ENCODE measurements around the gene LRRC73. TPM values are rescaled to one million over a fixed set of nuclear protein-coding genes. Genes with fewer than 3 reads are reported as not detected.
"Not testable (repeated sequence)": the region's sequence is repeated elsewhere in the genome, so short reads cannot be mapped to it uniquely, and the experiment has no call there.

The LRRC73 gene
- polyA plus RNA-seq, 2 donors: 0.14 to 0.24 TPM

- peaks cover 0 to 2% of the 10 kb centered on the region in 2 donors for H3K4me1 ChIP-seq (ENCODE audit: control insufficient read depth in 2 of 2, insufficient read depth in 2 of 2, low read length in 1 of 2)
- no peaks in the 10 kb centered on the region for H3K27me3 ChIP-seq (ENCODE audit: control insufficient read depth in 1 of 2, insufficient read depth in 2 of 2, low read length in 2 of 2)
- H3K27ac ChIP-seq (ENCODE audit: low read depth in 2 of 2, low read length in 1 of 2): no peak overlapping the region
- H3K9me3 ChIP-seq (ENCODE audit: control insufficient read depth in 2 of 2, insufficient read depth in 1 of 2, low read depth in 1 of 2, low read length in 1 of 2): no peaks in the 10 kb centered on the region
- WGBS, 2 donors: 85 to 90% methylated on average over 7 of the region's 7 CpGs
- H3K4me3 ChIP-seq (ENCODE audit: low read depth in 1 of 2, low read length in 2 of 2): no peak overlapping the region
- H3K36me3 ChIP-seq (ENCODE audit: control insufficient read depth in 2 of 2, insufficient read depth in 2 of 2, low read length in 1 of 2): no peaks in the 10 kb centered on the region
These were observed 40.2 kb downstream of the LRRC73 start for GRCh38 chr6:43469947-43470346.

- Histone ChIP-seq H3K27me3 (ENCODE audit: control insufficient read depth in 1 of 2, insufficient read depth in 2 of 2, low read length in 2 of 2) (no peaks in the 10 kb centered on the region), H3K27ac (ENCODE audit: low read depth in 2 of 2, low read length in 1 of 2) (no peak overlapping the region)
These were observed 41.1 kb downstream of the LRRC73 start for GRCh38 chr6:43468748-43469681.

DNA sequence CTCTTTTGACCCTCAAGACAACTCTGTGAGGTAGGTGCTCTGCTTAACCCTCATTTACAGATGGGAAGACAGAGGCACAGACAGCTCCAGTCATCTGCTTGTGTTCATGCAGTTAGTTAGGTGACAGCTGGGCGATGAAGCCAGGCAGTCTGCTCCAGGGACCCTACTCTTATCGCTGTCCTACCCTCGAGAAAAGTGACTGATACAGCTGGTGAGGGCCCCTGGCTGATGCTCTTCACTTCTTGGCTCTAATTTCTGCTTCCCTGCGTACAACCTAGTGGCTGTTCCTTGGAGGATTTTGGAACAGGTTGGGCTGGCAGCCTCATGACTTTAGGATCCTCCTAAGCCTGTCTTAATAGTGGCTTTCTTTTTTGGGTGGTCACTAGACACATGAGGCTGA is 41.9 kb downstream of the LRRC73 start:
- Histone ChIP-seq H3K4me1 (ENCODE audit: control insufficient read depth in 2 of 2, insufficient read depth in 2 of 2, low read length in 1 of 2) (peaks cover 0 to 2% of the 10 kb centered on the region in 2 donors), H3K4me3 (ENCODE audit: low read depth in 1 of 2, low read length in 2 of 2) (no peak overlapping the region), H3K36me3 (ENCODE audit: control insufficient read depth in 2 of 2, insufficient read depth in 2 of 2, low read length in 1 of 2) (no peaks in the 10 kb centered on the region), H3K27me3 (ENCODE audit: control insufficient read depth in 1 of 2, insufficient read depth in 2 of 2, low read length in 2 of 2) (no peaks in the 10 kb centered on the region), H3K27ac (ENCODE audit: low read depth in 2 of 2, low read length in 1 of 2) (no peak overlapping the region), H3K9me3 (ENCODE audit: control insufficient read depth in 2 of 2, insufficient read depth in 1 of 2, low read depth in 1 of 2, low read length in 1 of 2) (no peaks in the 10 kb centered on the region)
- WGBS, 2 donors: 73 to 75% methylated on average over 4 of the region's 4 CpGs

More at GRCh38 chr6:43468748-43469681, 41.1 kb downstream of the LRRC73 start:
- H3K9me3 ChIP-seq (ENCODE audit: control insufficient read depth in 2 of 2, insufficient read depth in 1 of 2, low read depth in 1 of 2, low read length in 1 of 2): no peaks in the 10 kb centered on the region
- H3K4me1 ChIP-seq (ENCODE audit: control insufficient read depth in 2 of 2, insufficient read depth in 2 of 2, low read length in 1 of 2): peaks cover 0 to 2% of the 10 kb centered on the region in 2 donors
- no peaks in the 10 kb centered on the region for H3K36me3 ChIP-seq (ENCODE audit: control insufficient read depth in 2 of 2, insufficient read depth in 2 of 2, low read length in 1 of 2)
- 51 to 64% methylated on average over 13 of the region's 13 CpGs for WGBS, 2 donors
- no peak overlapping the region for H3K4me3 ChIP-seq (ENCODE audit: low read depth in 1 of 2, low read length in 2 of 2)

DNA sequence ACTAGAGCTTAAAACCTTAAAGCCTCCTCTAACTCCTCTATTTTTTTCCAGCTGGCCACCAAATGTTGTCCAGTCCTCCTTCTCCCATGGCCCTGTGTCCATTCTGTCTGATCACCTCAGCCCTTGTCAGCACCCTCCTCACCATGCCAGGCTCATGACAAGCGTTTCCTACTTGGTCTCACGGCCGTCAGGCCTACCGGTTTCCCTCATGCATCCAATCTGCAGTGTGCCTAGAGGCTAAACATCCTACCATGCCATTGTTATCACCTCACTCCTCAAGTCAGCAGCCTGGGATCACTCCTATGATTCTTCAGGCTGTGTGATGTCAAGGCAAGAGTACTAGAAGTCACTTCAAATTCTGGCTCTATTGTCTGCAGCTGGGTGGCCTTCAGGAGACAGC is 42.4 kb downstream of the LRRC73 start:
- WGBS, 2 donors: 82% methylated on average over 4 of the region's 4 CpGs
- no peaks in the 10 kb centered on the region for H3K9me3 ChIP-seq (ENCODE audit: control insufficient read depth in 2 of 2, insufficient read depth in 1 of 2, low read depth in 1 of 2, low read length in 1 of 2)
- no peaks in the 10 kb centered on the region for H3K36me3 ChIP-seq (ENCODE audit: control insufficient read depth in 2 of 2, insufficient read depth in 2 of 2, low read length in 1 of 2)
- no peak overlapping the region for H3K4me3 ChIP-seq (ENCODE audit: low read depth in 1 of 2, low read length in 2 of 2)
- H3K27me3 ChIP-seq (ENCODE audit: control insufficient read depth in 1 of 2, insufficient read depth in 2 of 2, low read length in 2 of 2): no peaks in the 10 kb centered on the region
- peaks cover 0 to 2% of the 10 kb centered on the region in 2 donors for H3K4me1 ChIP-seq (ENCODE audit: control insufficient read depth in 2 of 2, insufficient read depth in 2 of 2, low read length in 1 of 2)
- H3K27ac ChIP-seq (ENCODE audit: low read depth in 2 of 2, low read length in 1 of 2): no peak overlapping the region

DNA sequence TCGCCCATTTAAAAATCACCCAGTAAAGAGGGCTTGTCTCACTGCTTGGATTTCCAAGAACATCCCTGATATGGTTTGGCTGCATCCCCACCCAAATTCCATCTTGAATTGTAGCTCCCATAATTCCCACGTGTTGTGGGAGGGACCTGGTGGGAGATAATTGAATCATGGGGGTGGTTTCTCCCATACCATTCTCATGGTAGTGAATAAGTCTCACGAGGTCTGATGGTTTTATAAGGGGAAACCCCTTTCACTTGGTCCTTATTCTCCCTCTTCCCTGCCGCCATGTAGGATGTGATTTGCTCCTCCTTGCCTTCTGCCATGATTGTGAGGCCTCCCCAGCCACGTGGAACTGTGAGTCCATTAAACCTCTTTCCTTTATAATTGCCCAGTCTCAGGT is 42.9 kb downstream of the LRRC73 start:
- H3K27ac ChIP-seq (ENCODE audit: low read depth in 2 of 2, low read length in 1 of 2); H3K4me1 ChIP-seq (ENCODE audit: control insufficient read depth in 2 of 2, insufficient read depth in 2 of 2, low read length in 1 of 2); H3K9me3 ChIP-seq (ENCODE audit: control insufficient read depth in 2 of 2, insufficient read depth in 1 of 2, low read depth in 1 of 2, low read length in 1 of 2); H3K27me3 ChIP-seq (ENCODE audit: control insufficient read depth in 1 of 2, insufficient read depth in 2 of 2, low read length in 2 of 2); H3K36me3 ChIP-seq (ENCODE audit: control insufficient read depth in 2 of 2, insufficient read depth in 2 of 2, low read length in 1 of 2); H3K4me3 ChIP-seq (ENCODE audit: low read depth in 1 of 2, low read length in 2 of 2): not testable (repeated sequence)
- WGBS, 2 donors: 62 to 63% methylated on average over 5 of the region's 5 CpGs

DNA sequence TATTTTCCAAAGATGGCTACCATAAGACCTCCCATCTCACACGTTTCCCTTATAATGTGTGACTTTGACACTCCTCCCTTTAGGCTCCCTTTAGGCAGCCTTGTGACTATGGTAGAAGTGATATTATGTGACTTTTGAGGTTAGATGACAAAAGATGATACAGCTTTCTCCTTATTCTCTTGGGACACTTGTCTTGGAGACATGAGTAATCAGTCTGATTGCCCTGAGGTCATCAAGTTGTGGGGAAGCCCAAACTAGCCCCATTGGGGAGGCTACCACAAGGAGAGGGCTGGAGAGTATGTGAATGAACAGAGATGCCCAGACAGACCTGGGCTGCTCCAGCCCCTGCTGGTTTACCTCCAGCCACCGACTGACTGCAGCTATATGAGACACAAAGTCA is 44.2 kb downstream of the LRRC73 start:
- Histone ChIP-seq H3K4me1 (ENCODE audit: control insufficient read depth in 2 of 2, insufficient read depth in 2 of 2, low read length in 1 of 2) (peaks cover 0 to 2% of the 10 kb centered on the region in 2 donors), H3K4me3 (ENCODE audit: low read depth in 1 of 2, low read length in 2 of 2) (no peak overlapping the region), H3K27me3 (ENCODE audit: control insufficient read depth in 1 of 2, insufficient read depth in 2 of 2, low read length in 2 of 2) (no peaks in the 10 kb centered on the region), H3K9me3 (ENCODE audit: control insufficient read depth in 2 of 2, insufficient read depth in 1 of 2, low read depth in 1 of 2, low read length in 1 of 2) (no peaks in the 10 kb centered on the region), H3K36me3 (ENCODE audit: control insufficient read depth in 2 of 2, insufficient read depth in 2 of 2, low read length in 1 of 2) (no peaks in the 10 kb centered on the region), H3K27ac (ENCODE audit: low read depth in 2 of 2, low read length in 1 of 2) (no peak overlapping the region)
- 54 to 70% methylated on average over 2 of the region's 2 CpGs for WGBS, 2 donors

- Histone ChIP-seq H3K36me3 (ENCODE audit: control insufficient read depth in 2 of 2, insufficient read depth in 2 of 2, low read length in 1 of 2) (no peaks in the 10 kb centered on the region), H3K27ac (ENCODE audit: low read depth in 2 of 2, low read length in 1 of 2) (no peak overlapping the region), H3K4me1 (ENCODE audit: control insufficient read depth in 2 of 2, insufficient read depth in 2 of 2, low read length in 1 of 2) (no peaks in the 10 kb centered on the region), H3K27me3 (ENCODE audit: control insufficient read depth in 1 of 2, insufficient read depth in 2 of 2, low read length in 2 of 2) (no peaks in the 10 kb centered on the region), H3K9me3 (ENCODE audit: control insufficient read depth in 2 of 2, insufficient read depth in 1 of 2, low read depth in 1 of 2, low read length in 1 of 2) (no peaks in the 10 kb centered on the region), H3K4me3 (ENCODE audit: low read depth in 1 of 2, low read length in 2 of 2) (no peak overlapping the region)
- WGBS, 2 donors: 85 to 86% methylated on average over 8 of the region's 8 CpGs
These were observed 45.8 kb downstream of the LRRC73 start for GRCh38 chr6:43464337-43464736.

- WGBS, 2 donors: 75 to 79% methylated on average over 5 of the region's 5 CpGs
- Histone ChIP-seq H3K4me1 (ENCODE audit: control insufficient read depth in 2 of 2, insufficient read depth in 2 of 2, low read length in 1 of 2) (no peaks in the 10 kb centered on the region), H3K4me3 (ENCODE audit: low read depth in 1 of 2, low read length in 2 of 2) (no peak overlapping the region), H3K27me3 (ENCODE audit: control insufficient read depth in 1 of 2, insufficient read depth in 2 of 2, low read length in 2 of 2) (no peaks in the 10 kb centered on the region), H3K36me3 (ENCODE audit: control insufficient read depth in 2 of 2, insufficient read depth in 2 of 2, low read length in 1 of 2) (no peaks in the 10 kb centered on the region), H3K9me3 (ENCODE audit: control insufficient read depth in 2 of 2, insufficient read depth in 1 of 2, low read depth in 1 of 2, low read length in 1 of 2) (no peaks in the 10 kb centered on the region), H3K27ac (ENCODE audit: low read depth in 2 of 2, low read length in 1 of 2) (no peak overlapping the region)
These were observed 48.2 kb downstream of the LRRC73 start for GRCh38 chr6:43461936-43462335.

DNA sequence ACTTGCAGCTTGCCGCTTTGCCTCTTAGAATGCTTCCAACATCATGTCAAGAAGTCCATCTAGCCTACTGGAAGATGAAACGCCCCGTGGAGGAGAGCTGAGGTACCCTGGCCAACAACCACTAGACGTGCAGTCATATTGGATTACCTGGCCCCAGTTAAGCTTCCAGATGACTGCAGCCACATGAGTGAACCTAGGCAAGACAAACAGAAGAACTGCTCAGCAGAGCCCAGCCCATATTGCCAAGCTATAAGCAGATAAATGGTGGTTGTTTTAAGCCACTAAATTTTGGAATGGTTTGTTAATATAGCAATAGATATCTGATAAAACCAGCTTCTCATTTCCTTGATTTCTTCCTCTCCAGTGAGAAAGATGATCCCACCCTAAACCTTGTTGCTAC is 50.1 kb downstream of the LRRC73 start:
- Histone ChIP-seq H3K9me3 (ENCODE audit: control insufficient read depth in 2 of 2, insufficient read depth in 1 of 2, low read depth in 1 of 2, low read length in 1 of 2) (no peaks in the 10 kb centered on the region), H3K4me1 (ENCODE audit: control insufficient read depth in 2 of 2, insufficient read depth in 2 of 2, low read length in 1 of 2) (peaks cover 0 to under 1% of the 10 kb centered on the region in 2 donors), H3K27ac (ENCODE audit: low read depth in 2 of 2, low read length in 1 of 2) (no peak overlapping the region), H3K36me3 (ENCODE audit: control insufficient read depth in 2 of 2, insufficient read depth in 2 of 2, low read length in 1 of 2) (no peaks in the 10 kb centered on the region), H3K27me3 (ENCODE audit: control insufficient read depth in 1 of 2, insufficient read depth in 2 of 2, low read length in 2 of 2) (no peaks in the 10 kb centered on the region), H3K4me3 (ENCODE audit: low read depth in 1 of 2, low read length in 2 of 2) (no peak overlapping the region)
- WGBS, 2 donors: 82 to 84% methylated on average over 4 of the region's 4 CpGs

- Histone ChIP-seq H3K27me3 (ENCODE audit: control insufficient read depth in 1 of 2, insufficient read depth in 2 of 2, low read length in 2 of 2) (no peaks in the 10 kb centered on the region), H3K36me3 (ENCODE audit: control insufficient read depth in 2 of 2, insufficient read depth in 2 of 2, low read length in 1 of 2) (no peaks in the 10 kb centered on the region), H3K4me1 (ENCODE audit: control insufficient read depth in 2 of 2, insufficient read depth in 2 of 2, low read length in 1 of 2) (peaks cover 1 to 2% of the 10 kb centered on the region in 2 donors), H3K9me3 (ENCODE audit: control insufficient read depth in 2 of 2, insufficient read depth in 1 of 2, low read depth in 1 of 2, low read length in 1 of 2) (no peaks in the 10 kb centered on the region), H3K4me3 (ENCODE audit: low read depth in 1 of 2, low read length in 2 of 2) (no peak overlapping the region), H3K27ac (ENCODE audit: low read depth in 2 of 2, low read length in 1 of 2) (no peak overlapping the region)
- WGBS, 2 donors: 82 to 84% methylated on average over 1 of the region's 1 CpG
These were observed 50.6 kb downstream of the LRRC73 start for GRCh38 chr6:43459535-43459934.
